GM12872 (cell line): ENCODE results near the gene TACR2.
A peak's percentile ranks its signal among the peaks of the same experiment; 100 is the strongest.

Source experiments
- TF ChIP-seq, protein P1 (sequence below): IDR thresholded peaks from 3 replicates; pipeline ENCODE4 v1.5.1; 2011; ENCODE audit warnings: low read depth, mild to moderate bottlenecking, low read length, moderate library complexity; ENCODE audit not compliant: insufficient read depth

The TACR2 gene

DNA sequence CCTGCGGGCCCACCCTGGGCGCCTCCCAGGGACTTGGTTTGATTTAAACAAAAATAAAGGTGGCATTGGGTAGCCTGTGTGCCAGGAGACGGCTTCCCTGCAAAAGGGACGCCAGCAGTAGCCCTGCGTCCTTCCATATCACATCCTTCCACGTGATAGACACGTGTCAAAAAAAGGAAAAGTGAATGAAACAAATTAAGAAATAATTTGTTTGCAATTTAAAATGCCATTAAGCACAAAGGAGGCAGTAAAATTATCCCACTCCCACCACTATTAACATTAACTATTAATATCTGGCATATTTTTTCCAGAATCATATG is 7.6 kb downstream of the TACR2 start:
- TF ChIP-seq, protein P1, sequence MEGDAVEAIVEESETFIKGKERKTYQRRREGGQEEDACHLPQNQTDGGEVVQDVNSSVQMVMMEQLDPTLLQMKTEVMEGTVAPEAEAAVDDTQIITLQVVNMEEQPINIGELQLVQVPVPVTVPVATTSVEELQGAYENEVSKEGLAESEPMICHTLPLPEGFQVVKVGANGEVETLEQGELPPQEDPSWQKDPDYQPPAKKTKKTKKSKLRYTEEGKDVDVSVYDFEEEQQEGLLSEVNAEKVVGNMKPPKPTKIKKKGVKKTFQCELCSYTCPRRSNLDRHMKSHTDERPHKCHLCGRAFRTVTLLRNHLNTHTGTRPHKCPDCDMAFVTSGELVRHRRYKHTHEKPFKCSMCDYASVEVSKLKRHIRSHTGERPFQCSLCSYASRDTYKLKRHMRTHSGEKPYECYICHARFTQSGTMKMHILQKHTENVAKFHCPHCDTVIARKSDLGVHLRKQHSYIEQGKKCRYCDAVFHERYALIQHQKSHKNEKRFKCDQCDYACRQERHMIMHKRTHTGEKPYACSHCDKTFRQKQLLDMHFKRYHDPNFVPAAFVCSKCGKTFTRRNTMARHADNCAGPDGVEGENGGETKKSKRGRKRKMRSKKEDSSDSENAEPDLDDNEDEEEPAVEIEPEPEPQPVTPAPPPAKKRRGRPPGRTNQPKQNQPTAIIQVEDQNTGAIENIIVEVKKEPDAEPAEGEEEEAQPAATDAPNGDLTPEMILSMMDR: no peak

DNA sequence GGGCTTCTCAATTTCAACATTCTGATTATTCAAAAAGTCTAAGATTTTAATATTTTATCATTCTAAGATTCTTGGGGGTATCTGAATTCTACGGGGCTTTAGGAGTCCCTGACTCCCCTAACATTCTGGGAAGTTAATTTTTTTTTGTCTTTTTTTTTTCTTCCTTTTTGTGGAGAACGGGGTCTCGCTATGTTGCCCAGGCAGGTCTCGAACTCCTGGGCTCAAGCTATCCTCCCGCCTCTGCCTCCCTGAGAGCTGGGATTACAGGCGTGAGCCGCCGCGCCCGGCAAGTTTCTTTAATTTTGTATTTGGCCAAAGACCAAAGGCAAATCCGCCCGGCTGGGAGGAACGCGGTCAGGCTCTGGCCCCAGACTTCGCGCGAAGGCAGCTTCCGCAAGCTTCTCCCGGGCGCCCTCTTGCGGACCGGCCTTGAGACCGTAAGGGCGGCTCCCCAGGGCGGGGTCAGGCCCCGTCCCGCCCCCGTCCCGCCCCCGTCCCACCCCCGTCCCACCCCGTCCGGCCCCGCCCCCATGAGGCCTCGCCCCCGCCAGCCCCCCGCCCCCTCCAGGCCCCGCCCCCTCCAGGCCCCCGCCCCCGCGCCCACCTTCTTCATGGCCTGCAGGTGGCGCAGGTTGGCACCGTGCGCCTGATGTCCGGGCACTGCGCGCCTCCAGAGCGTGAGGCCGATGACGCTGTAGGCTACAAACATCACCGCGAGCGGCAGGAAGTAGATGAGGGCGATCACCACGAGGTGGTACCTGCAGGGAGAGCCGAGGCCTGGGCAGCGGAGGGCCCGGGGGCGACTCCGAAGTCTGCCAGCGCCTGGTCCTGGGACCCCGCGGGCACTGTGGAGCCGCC is 8.2 kb downstream of the TACR2 start:
- TF ChIP-seq, protein P1: peak; percentile 59

DNA sequence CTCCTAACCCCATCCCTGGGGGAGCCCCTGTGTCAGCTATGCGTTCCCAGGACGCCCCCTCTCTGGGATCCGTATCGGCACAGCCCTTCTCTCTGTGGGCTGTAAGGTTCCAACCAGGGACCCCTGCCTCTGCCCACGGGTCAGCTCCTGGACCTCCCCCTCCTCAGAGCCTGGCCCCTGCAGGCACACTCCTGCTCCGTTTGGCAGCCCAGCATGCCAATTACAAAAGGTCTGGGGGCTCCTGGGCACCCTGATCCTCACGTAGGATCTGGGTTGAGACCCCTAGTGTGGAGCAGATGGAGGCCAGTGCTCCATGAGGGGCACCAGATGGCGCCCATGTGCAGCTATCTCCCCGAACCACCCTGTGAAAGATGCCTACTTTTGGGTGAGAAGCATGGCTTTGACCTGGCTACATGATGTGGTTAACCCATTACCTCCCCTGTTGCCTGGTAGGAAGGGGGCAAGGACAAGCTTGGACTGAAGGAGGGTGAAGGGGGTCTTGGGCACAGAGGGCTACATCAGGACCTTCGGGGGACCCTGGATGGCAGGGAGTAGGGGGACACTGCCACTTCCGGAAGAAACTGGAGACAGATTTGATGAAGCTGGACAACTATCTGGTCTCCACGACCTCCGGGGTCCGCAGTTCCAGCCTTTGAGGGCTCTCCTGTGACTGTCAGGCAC is 9.0 kb downstream of the TACR2 start:
- TF ChIP-seq, protein P1: peak; percentile 62; the same call in 2 of the 3 replicates

DNA sequence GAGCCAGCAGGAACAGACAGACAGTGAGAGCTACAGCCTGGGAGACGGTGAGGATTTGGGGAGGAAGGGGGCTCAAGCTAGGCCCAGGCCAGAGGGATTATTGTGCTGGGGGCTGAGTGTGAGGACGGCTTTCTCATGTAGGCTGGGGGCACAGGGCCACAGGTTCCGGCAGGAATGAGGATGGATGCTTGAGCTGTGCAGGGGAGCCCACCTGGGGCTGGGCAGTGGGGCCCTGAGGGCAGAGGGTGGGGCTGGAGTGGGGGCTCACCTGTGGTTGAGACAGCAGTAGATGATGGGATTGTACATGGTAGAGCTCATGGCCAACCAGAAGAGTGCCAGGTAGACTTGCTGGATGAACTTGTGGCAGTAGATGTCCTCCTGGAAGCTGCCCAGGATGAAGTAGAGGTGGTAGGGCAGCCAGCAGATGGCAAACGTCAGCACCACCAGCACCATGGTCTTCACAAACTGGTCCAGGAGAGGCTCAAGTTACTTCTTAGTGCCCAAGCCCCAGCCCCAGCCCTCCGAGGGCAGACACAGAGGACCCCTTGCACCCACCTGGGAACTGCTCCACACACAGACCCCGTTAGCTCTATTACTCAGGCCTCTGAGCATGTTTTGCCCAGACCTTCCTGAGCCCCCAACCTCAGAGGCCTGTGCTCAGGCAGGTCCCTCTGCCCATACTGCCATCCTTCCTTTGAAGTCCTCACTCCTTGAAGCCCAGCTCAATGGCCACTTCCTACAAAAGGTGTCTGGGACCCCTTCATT is 9.7 kb downstream of the TACR2 start:
- TF ChIP-seq, protein P1: no peak

DNA sequence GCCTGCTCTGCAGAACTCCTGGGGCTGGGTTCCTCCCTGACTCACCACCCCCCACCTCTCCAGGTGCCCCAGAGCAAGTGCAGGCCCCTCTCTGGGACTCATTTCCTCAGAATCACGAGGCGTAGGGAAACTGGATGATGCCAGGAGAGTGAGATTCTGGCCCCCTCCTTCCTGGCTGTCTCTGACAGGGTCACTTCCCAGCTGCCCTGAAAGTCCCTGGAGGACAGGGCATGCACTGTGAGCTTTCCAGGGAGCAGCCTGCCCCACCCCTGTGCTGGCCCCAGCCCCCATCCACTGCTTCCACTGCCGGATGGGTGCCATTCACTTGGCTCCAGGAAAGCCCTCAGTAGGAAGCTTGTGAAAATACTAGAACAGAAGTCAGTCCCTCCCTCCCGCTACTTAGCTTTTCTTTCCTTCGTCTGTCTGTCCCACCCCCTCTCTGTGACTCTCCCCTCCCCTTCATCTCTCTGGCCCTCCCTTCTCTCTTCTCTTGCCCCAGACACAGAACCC is 10.4 kb downstream of the TACR2 start:
- TF ChIP-seq, protein P1: no peak

DNA sequence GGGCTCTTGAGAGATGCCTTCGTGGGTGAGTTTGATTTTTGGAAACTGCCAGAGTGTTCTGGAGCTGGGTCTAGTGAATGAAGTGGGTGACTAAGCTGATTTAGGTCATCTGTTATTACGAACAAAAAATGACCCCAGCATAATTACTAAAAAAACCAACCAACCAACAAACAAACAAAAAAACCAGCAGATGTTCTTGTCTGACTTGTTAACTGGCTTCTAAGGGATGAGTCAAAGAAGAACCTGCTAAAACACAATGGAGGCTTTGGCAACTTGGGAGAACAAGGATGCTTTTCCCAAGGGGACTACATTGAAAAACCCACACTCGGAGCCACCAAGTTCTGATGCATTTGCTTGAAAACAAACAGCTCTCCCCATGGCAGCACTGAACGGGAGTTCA is 11.5 kb downstream of the TACR2 start:
- TF ChIP-seq, protein P1: no peak

DNA sequence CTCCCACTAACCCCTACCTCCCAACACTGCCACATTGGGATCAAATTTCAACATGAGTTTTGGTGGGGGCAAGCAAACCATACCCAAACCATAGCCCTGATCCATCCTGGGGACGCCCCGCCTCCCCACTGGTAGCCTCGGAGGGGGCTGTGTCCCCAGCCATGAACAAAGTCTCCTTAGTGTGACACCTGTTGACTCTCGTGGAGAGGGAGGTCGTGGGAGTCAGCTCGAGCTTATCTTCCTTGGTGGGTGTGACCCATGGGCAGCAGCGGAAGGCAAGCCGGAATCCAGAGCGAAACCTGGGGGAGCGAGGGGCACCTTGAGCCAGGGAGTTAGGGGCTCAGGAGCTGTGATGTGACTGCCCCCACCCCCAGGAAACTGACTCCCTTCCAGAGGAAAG is 11.9 kb downstream of the TACR2 start:
- TF ChIP-seq, protein P1: no peak
